HEK293 (cell line): ENCODE results near the gene WDR72.
"Not testable (repeated sequence)": the region's sequence is repeated elsewhere in the genome, so short reads cannot be mapped to it uniquely, and the experiment has no call there.

Source experiments
- CTCF ChIA-PET: fragments of 350-600 bp; formaldehyde crosslinking; extraction: SDS; loops from one replicate; lab custom pipeline; 2021; ENCODE audit warnings: antibody characterized with exemption; lab: Yijun Ruan, JAX
- POLR2A ChIA-PET: fragments of 300-600 bp; formaldehyde crosslinking; extraction: SDS; loops from one replicate; lab custom pipeline; 2020; ENCODE audit warnings: antibody characterized with exemption, inconsistent platforms; lab: Yijun Ruan, JAX
- H3K27ac ChIP-seq: fragments of 200-500 bp; sonication (Bioruptor generic); 2 replicates; pipeline ENCODE4 v1.5.1; 2014; ENCODE audit warnings: low read depth, low read length, control low read depth, inconsistent platforms; ENCODE audit errors: extremely low read depth
- H3K36me3 ChIP-seq, 2 experiments: fragments of 200-500 bp in 1 of 2; sonication (Bioruptor generic) in 1 of 2; 1 replicate in 1 of 2; 2 replicates in 1 of 2; pipeline ENCODE4 v1.5.1; 2014 to 2017; ENCODE audit warnings: inconsistent platforms in 2 of 2, low read length in 2 of 2; ENCODE audit not compliant: control insufficient read depth in 2 of 2, insufficient read depth in 1 of 2
- H3K4me1 ChIP-seq: fragments of 200-500 bp; sonication (Bioruptor generic); 2 replicates; pipeline ENCODE4 v1.5.1; 2014; ENCODE audit warnings: mild to moderate bottlenecking, low read length, inconsistent platforms; ENCODE audit not compliant: control insufficient read depth, insufficient read depth
- H3K4me3 ChIP-seq: 2 replicates; pipeline ENCODE4 v1.5.1; 2011; ENCODE audit warnings: low read depth, mild to moderate bottlenecking, control low read depth, low read length, moderate library complexity
- H3K9me3 ChIP-seq: fragments of 200-500 bp; sonication (Bioruptor generic); 2 replicates; pipeline ENCODE4 v1.5.1; 2014; ENCODE audit warnings: low read depth, low read length, inconsistent platforms; ENCODE audit not compliant: control insufficient read depth, insufficient read depth
- GLI4 ChIP-seq: fragments of 450-650 bp; formaldehyde crosslinking; IDR thresholded peaks from 2 replicates; pipeline ENCODE4 v1.5.1; 2016; ENCODE audit warnings: missing biosample characterization, missing genetic modification characterization
- GLIS2 ChIP-seq: fragments of 450-650 bp; formaldehyde crosslinking; IDR thresholded peaks from 2 replicates; pipeline ENCODE4 v1.5.1; 2016; ENCODE audit warnings: missing biosample characterization, missing genetic modification characterization
- IKZF3 ChIP-seq: fragments of 450-650 bp; IDR thresholded peaks from 2 replicates; pipeline ENCODE4 v1.5.0; 2018; ENCODE audit warnings: missing biosample characterization, mild to moderate bottlenecking, missing genetic modification characterization, moderate library complexity
- ZBTB26 ChIP-seq: fragments of 450-650 bp; formaldehyde crosslinking; optimal IDR thresholded peaks from 2 replicates; pipeline ENCODE3; 2016; ENCODE audit warnings: missing biosample characterization, mild to moderate bottlenecking, missing genetic modification characterization
- ZBTB48 ChIP-seq: fragments of 450-650 bp; formaldehyde crosslinking; IDR thresholded peaks from 2 replicates; pipeline ENCODE4 v1.5.1; 2016; ENCODE audit warnings: missing biosample characterization, missing genetic modification characterization
- ZNF155 ChIP-seq: fragments of 450-650 bp; formaldehyde crosslinking; IDR thresholded peaks from 2 replicates; pipeline ENCODE4 v1.5.1; 2016; ENCODE audit warnings: missing biosample characterization, missing genetic modification characterization
- ZNF248 ChIP-seq: fragments of 450-650 bp; formaldehyde crosslinking; IDR thresholded peaks from 2 replicates; pipeline ENCODE4 v1.5.1; 2017; ENCODE audit warnings: missing biosample characterization, missing genetic modification characterization
- ZNF350 ChIP-seq: fragments of 450-650 bp; formaldehyde crosslinking; IDR thresholded peaks from 2 replicates; pipeline ENCODE4 v1.5.0; 2017; ENCODE audit warnings: missing biosample characterization, mild to moderate bottlenecking, missing genetic modification characterization
- ZNF404 ChIP-seq: fragments of 450-650 bp; formaldehyde crosslinking; IDR thresholded peaks from 2 replicates; pipeline ENCODE4 v1.5.1; 2017; ENCODE audit warnings: missing biosample characterization, missing genetic modification characterization
- ZNF521 ChIP-seq: fragments of 450-650 bp; formaldehyde crosslinking; IDR thresholded peaks from 2 replicates; pipeline ENCODE4 v1.5.1; 2017; ENCODE audit warnings: missing biosample characterization, mild to moderate bottlenecking, missing genetic modification characterization
- ZNF639 ChIP-seq: fragments of 450-650 bp; formaldehyde crosslinking; IDR thresholded peaks from 2 replicates; pipeline ENCODE4 v1.5.1; 2016; ENCODE audit warnings: missing biosample characterization, missing genetic modification characterization
- TF ChIP-seq, protein P1 (sequence below): fragments of 450-650 bp; formaldehyde crosslinking; IDR thresholded peaks from 2 replicates; pipeline ENCODE4 v1.5.1; 2017; ENCODE audit warnings: missing biosample characterization, missing genetic modification characterization
- TF ChIP-seq, protein P2 (sequence below): fragments of 450-650 bp; formaldehyde crosslinking; conservative IDR thresholded peaks from 2 replicates; pipeline ENCODE4 v1.5.1; 2016; ENCODE audit warnings: low read depth, missing biosample characterization, missing genetic modification characterization

Gene WDR72

GRCh38 chr15:53548236-53548635, 211.2 kb downstream of the WDR72 start:
- no peak overlapping the region for H3K4me3 ChIP-seq
- no peaks in the 10 kb centered on the region for H3K9me3 ChIP-seq
- H3K4me1 ChIP-seq = no peaks in the 10 kb centered on the region
- TF ChIP-seq ZNF639 (tag by site-specific recombination) (no peak), ZNF155 (tag by site-specific recombination) (no peak), GLIS2 (tag by site-specific recombination) (no peak), ZBTB26 (tag by site-specific recombination) (no peak), IKZF3 (tag by site-specific recombination) (no peak), ZNF404 (tag by site-specific recombination) (no peak), ZNF248 (tag by site-specific recombination) (no peak), ZBTB48 (tag by site-specific recombination) (no peak), ZNF350 (tag by site-specific recombination) (no peak), ZNF521 (tag by site-specific recombination) (no peak), GLI4 (tag by site-specific recombination) (no peak)
- TF ChIP-seq, protein P1, sequence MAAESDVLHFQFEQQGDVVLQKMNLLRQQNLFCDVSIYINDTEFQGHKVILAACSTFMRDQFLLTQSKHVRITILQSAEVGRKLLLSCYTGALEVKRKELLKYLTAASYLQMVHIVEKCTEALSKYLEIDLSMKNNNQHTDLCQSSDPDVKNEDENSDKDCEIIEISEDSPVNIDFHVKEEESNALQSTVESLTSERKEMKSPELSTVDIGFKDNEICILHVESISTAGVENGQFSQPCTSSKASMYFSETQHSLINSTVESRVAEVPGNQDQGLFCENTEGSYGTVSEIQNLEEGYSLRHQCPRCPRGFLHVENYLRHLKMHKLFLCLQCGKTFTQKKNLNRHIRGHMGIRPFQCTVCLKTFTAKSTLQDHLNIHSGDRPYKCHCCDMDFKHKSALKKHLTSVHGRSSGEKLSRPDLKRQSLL (tag by site-specific recombination) = no peak
- TF ChIP-seq, protein P2, sequence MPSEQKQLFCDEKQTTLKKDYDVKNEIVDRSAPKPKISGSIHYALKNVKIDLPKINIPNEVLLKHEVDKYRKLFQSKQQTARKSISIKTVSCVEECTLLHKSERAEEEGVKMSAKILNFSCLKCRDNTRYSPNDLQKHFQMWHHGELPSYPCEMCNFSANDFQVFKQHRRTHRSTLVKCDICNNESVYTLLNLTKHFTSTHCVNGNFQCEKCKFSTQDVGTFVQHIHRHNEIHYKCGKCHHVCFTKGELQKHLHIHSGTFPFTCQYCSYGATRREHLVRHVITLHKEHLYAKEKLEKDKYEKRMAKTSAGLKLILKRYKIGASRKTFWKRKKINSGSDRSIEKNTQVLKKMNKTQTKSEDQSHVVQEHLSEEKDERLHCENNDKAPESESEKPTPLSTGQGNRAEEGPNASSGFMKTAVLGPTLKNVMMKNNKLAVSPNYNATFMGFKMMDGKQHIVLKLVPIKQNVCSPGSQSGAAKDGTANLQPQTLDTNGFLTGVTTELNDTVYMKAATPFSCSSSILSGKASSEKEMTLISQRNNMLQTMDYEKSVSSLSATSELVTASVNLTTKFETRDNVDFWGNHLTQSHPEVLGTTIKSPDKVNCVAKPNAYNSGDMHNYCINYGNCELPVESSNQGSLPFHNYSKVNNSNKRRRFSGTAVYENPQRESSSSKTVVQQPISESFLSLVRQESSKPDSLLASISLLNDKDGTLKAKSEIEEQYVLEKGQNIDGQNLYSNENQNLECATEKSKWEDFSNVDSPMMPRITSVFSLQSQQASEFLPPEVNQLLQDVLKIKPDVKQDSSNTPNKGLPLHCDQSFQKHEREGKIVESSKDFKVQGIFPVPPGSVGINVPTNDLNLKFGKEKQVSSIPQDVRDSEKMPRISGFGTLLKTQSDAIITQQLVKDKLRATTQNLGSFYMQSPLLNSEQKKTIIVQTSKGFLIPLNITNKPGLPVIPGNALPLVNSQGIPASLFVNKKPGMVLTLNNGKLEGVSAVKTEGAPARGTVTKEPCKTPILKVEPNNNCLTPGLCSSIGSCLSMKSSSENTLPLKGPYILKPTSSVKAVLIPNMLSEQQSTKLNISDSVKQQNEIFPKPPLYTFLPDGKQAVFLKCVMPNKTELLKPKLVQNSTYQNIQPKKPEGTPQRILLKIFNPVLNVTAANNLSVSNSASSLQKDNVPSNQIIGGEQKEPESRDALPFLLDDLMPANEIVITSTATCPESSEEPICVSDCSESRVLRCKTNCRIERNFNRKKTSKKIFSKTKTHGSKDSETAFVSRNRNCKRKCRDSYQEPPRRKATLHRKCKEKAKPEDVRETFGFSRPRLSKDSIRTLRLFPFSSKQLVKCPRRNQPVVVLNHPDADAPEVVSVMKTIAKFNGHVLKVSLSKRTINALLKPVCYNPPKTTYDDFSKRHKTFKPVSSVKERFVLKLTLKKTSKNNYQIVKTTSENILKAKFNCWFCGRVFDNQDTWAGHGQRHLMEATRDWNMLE (tag by site-specific recombination) = no peak
- TF ChIP-seq, all 188 proteins: peak for 0
- Histone ChIP-seq H3K27ac (no peak overlapping the region), H3K36me3 (no peaks in the 10 kb centered on the region)
- CTCF ChIA-PET = interaction anchor here (0.6 kb wide), 1 partner anchor 29 kb away, joined by 3 read pairs; no protein-coding TSS in a partner anchor
- POLR2A ChIA-PET = interaction anchor here (0.7 kb wide), 1 partner anchor 1947 kb away, joined by 4 read pairs; no protein-coding TSS in a partner anchor

GRCh38 chr15:53540626-53541300, 218.7 kb downstream of the WDR72 start:
- CTCF ChIA-PET, POLR2A ChIA-PET: not testable (repeated sequence)

More at GRCh38 chr15:53540626-53541300, 218.7 kb downstream of the WDR72 start:
- H3K4me1 ChIP-seq, H3K27ac ChIP-seq, H3K4me3 ChIP-seq, H3K9me3 ChIP-seq, H3K36me3 ChIP-seq: not testable (repeated sequence)
